Measurements from ENCODE around the gene ZNF135.

The ZNF135 gene

DNA sequence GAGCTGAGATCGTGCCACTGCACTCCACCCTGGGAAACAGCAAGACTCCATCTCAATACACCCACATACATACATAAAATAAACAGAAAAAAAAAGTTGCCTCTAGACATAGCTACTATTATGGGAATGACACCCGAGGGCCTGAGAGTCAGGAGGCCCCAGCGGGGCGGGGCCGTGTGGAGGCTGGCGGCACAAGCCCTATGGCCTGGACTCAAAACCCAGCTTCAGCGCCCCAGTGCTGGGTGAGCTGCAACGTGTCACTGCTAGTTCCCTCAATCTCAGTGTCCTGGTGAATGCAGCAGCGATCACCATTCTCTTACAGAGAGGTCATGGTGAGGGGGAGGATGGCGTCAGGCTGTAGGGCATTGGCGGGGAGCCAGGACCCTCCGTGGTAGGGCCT lies 34.4 kb upstream of the ZNF135 start:
- Histone ChIP-seq H3K4me3 (no peak overlapping the region), H3K36me3 (no peaks in the 10 kb centered on the region), H3K4me2 (no peak overlapping the region), H3K9ac (no peak overlapping the region), H3K9me3 (replicated peaks in 1 of 11) (peaks cover 20 to 43% (median 30%) of the 10 kb centered on the region in 11 experiments), H3K4me1 (peaks cover 0 to 20% (median 17%) of the 10 kb centered on the region in 10 experiments; a peak in 13 of 20 replicates), H3K27me3 (no peaks in the 10 kb centered on the region), H3K27ac (no peak overlapping the region), H4K20me1 (no peaks in the 10 kb centered on the region)
- TF ChIP-seq Cebpa-rat (IDR thresholded peaks at IDR 0.05), result no peak

GRCh38 chr19:58033741-58034476 lies 25.2 kb upstream of the ZNF135 start, which contains the start of gene ZSCAN1:
Gene ZSCAN1, plus strand, starts transcription at chr19:58034025. Its CDS starts 3,812 bp downstream, at chr19:58037837.
- H3K9ac ChIP-seq, result peak within 1 kb of the TSS; percentile 81 to 93 (median 88)
- peaks cover 0 to 6% (median 0%) of the 10 kb centered on the region in 11 experiments; a peak in 2 of 22 replicates for H3K9me3 ChIP-seq (replicated peaks in 1 of 11)
- H3K27me3 ChIP-seq, result no peaks in the 10 kb centered on the region
- peaks cover 0 to 4% (median 0%) of the 10 kb centered on the region in 11 experiments; a peak in 2 of 22 replicates for H3K36me3 ChIP-seq
- peak within 1 kb of the TSS; percentile 61 to 82 (median 73) for H3K4me3 ChIP-seq
- peaks cover 4 to 34% (median 22%) of the 10 kb centered on the region in 10 experiments; a peak in 18 of 20 replicates for H3K4me1 ChIP-seq
- peak within 1 kb of the TSS; percentile 77 to 94 (median 86) for H3K27ac ChIP-seq
- peak within 1 kb of the TSS; percentile 71 to 87 (median 76) for H3K4me2 ChIP-seq
- TF ChIP-seq Cebpa-rat (IDR thresholded peaks at IDR 0.05), result no peak
- no peaks in the 10 kb centered on the region for H4K20me1 ChIP-seq

GRCh38 chr19:58034477-58034793 lies 24.6 kb upstream of the ZNF135 start:
- Histone ChIP-seq H3K4me2 (peak overlapping the region; percentile 65 to 83 (median 74); a peak in 20 of 22 replicates), H3K27me3 (no peaks in the 10 kb centered on the region), H3K27ac (peak overlapping the region; percentile 77 to 94 (median 86)), H3K9me3 (replicated peaks in 1 of 11) (peaks cover 0 to 9% (median 0%) of the 10 kb centered on the region in 11 experiments; a peak in 6 of 22 replicates), H3K9ac (peak overlapping the region; percentile 81 to 93 (median 88)), H3K4me1 (peaks cover 4 to 31% (median 20%) of the 10 kb centered on the region in 10 experiments; a peak in 18 of 20 replicates), H3K36me3 (peaks cover 0 to 4% (median 0%) of the 10 kb centered on the region in 11 experiments; a peak in 2 of 22 replicates), H3K4me3 (peak overlapping the region; percentile 61 to 82 (median 73)), H4K20me1 (no peaks in the 10 kb centered on the region)
- no peak for TF ChIP-seq Cebpa-rat (IDR thresholded peaks at IDR 0.05)

GRCh38 chr19:58035863-58036262 lies 23.2 kb upstream of the ZNF135 start:
- Histone ChIP-seq H3K27me3 (no peaks in the 10 kb centered on the region), H3K4me3 (no peak overlapping the region), H3K9me3 (replicated peaks in 1 of 11) (peaks cover 10 to 19% (median 12%) of the 10 kb centered on the region in 11 experiments; a peak in 21 of 22 replicates), H3K9ac (no peak overlapping the region), H4K20me1 (no peaks in the 10 kb centered on the region), H3K27ac (no peak overlapping the region), H3K36me3 (peaks cover 0 to 4% (median 0%) of the 10 kb centered on the region in 11 experiments; a peak in 2 of 22 replicates), H3K4me1 (peaks cover 4 to 30% (median 20%) of the 10 kb centered on the region in 10 experiments; a peak in 18 of 20 replicates), H3K4me2 (peak overlapping the region in 2 of 11 experiments; percentile 65 to 74; a peak in 2 of 22 replicates)
- TF ChIP-seq Cebpa-rat (IDR thresholded peaks at IDR 0.05), result no peak

DNA sequence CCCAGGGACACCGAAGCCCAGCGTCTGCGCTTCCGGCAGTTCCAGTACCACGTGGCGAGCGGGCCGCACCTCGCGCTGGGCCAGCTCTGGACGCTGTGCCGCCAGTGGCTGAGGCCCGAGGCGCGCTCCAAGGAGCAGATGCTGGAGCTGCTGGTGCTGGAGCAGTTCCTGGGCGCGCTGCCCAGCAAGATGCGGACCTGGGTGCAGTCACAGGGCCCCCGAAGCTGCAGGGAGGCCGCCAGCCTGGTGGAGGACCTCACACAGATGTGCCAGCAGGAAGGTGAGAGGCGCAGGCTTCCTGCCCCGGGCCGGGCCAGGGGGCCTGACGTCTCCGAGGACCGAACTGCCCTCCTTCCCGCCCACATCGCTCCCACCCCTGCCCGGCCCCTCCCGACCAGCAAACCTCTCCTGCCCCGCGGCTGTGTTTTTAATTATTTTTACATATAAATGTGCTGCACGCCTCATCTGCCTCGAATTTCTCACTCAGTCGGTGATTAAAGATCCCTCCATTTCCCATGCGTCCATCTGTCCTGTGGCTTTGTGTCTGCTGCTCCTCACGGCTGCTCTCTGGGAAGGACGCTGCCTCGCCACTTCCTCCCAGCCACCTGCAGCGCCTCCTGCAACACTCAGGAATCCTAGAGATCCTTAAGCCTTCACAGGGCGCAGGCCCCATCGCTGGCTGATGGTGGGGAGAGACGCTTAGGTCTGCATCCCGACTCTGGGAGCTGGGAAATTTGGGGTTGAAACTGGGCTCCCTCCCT lies 21.0 kb upstream of the ZNF135 start:
- no peaks in the 10 kb centered on the region for H4K20me1 ChIP-seq
- H3K36me3 ChIP-seq, result peaks cover 0 to 4% (median 0%) of the 10 kb centered on the region in 11 experiments; a peak in 2 of 22 replicates
- H3K4me3 ChIP-seq, result no peak overlapping the region
- no peak for TF ChIP-seq Cebpa-rat (IDR thresholded peaks at IDR 0.05)
- peaks cover 3 to 29% (median 19%) of the 10 kb centered on the region in 10 experiments; a peak in 18 of 20 replicates for H3K4me1 ChIP-seq
- no peaks in the 10 kb centered on the region for H3K27me3 ChIP-seq
- H3K9me3 ChIP-seq (replicated peaks in 1 of 11), result peaks cover 30 to 42% (median 33%) of the 10 kb centered on the region in 11 experiments
- H3K27ac ChIP-seq, result no peak overlapping the region; a peak in 1 of 22 replicates
- peak overlapping the region in 3 of 11 experiments; percentile 18 to 27 (median 23); a peak in 3 of 22 replicates for H3K9ac ChIP-seq
- H3K4me2 ChIP-seq, result peak overlapping the region in 7 of 11 experiments; percentile 8 to 48 (median 23); a peak in 8 of 22 replicates

- peak overlapping the region in 3 of 11 experiments; percentile 18 to 27 (median 23); a peak in 3 of 22 replicates for H3K9ac ChIP-seq
- peak overlapping the region in 7 of 11 experiments; percentile 8 to 48 (median 23); a peak in 9 of 22 replicates for H3K4me2 ChIP-seq
- peaks cover 36 to 48% (median 39%) of the 10 kb centered on the region in 11 experiments for H3K9me3 ChIP-seq (replicated peaks in 1 of 11)
- no peak for TF ChIP-seq Cebpa-rat (IDR thresholded peaks at IDR 0.05)
- no peak overlapping the region for H3K4me3 ChIP-seq
- peaks cover 0 to 25% (median 15%) of the 10 kb centered on the region in 10 experiments; a peak in 15 of 20 replicates for H3K4me1 ChIP-seq
- no peaks in the 10 kb centered on the region for H4K20me1 ChIP-seq
- peaks cover 0 to 4% (median 0%) of the 10 kb centered on the region in 11 experiments; a peak in 2 of 22 replicates for H3K36me3 ChIP-seq
- H3K27me3 ChIP-seq, result no peaks in the 10 kb centered on the region
- H3K27ac ChIP-seq, result no peak overlapping the region; a peak in 1 of 22 replicates
These were observed 20.3 kb upstream of the ZNF135 start for GRCh38 chr19:58038688-58039204.

DNA sequence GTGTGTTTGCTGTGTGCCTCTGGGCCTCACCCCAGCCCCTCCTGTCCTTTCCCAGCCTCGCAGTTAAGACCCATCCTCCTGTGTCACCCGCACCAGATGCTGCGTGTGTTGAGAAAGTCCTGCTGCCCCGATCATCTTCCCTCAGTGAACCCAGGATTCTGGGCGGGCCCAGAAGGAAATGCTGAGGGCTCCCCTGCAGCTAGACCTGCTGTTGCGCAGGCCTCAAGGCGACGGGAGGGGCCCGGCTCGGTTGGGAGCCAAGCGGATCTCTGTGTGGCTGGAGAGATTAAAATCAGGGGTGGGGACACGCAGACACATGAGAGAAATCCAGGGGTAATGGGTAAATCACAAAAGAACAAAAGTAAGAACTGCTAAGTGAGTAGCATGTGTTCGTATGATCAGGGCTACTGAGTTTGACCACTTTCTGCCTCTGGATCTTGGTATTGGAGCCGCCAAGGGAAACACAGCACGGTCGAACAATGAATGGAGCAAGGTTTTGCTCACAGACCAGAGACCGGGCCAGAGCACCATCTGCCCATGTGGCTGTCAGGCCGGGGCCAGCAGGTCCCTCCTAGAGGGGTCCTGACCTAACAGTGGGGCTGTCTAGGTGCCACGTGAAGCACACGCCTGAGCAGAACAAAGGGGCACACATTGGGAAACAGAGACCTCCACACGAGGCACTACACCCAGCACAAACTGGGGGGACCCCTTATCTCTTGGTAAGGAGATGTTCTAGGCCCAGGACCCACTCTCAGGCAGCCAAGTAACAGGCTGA lies 18.1 kb upstream of the ZNF135 start:
- no peak for TF ChIP-seq Cebpa-rat (IDR thresholded peaks at IDR 0.05)
- Histone ChIP-seq H3K36me3 (peaks cover 0 to 4% (median 0%) of the 10 kb centered on the region in 11 experiments; a peak in 2 of 22 replicates), H3K27me3 (no peaks in the 10 kb centered on the region), H3K9ac (no peak overlapping the region), H3K4me2 (no peak overlapping the region), H3K4me3 (no peak overlapping the region), H4K20me1 (no peaks in the 10 kb centered on the region), H3K9me3 (replicated peaks in 1 of 11) (peaks cover 58 to 70% (median 61%) of the 10 kb centered on the region in 11 experiments), H3K4me1 (peaks cover 0 to 14% (median 9%) of the 10 kb centered on the region in 10 experiments; a peak in 14 of 20 replicates), H3K27ac (no peak overlapping the region)

Data from BLaER1 treated with 17β-estradiol and CSF1 and Interleukin-3, amounts not matched to agents 10 nM and 100 nM (cell line).